ENCODE results near the gene MTMR2. TPM values are rescaled to one million over a fixed set of nuclear protein-coding genes. Genes with fewer than 3 reads are reported as not detected.

MTMR2 gene
- polyA plus RNA-seq, 3 donors = 1.9 to 5.1 (median 2.6) TPM

DNA sequence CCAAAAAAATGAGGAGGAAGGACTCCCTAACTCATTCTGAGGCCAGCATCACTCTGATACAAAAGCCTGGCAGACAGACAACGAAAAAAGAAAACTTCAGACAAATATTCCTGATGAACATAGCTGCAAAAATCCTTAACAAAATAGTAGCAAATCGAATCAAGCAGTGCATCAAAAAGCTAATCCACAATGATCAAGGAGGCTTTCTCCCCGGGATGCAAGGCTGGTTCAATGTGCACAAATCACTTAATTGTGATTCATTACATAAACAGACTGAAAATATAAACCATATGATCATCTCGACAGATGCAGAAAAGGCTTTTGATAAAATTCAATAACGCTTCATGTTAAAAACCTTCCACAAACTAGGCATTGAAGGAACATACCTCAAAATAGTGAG lies 16.4 kb downstream of the MTMR2 start:
- Mint-ChIP-seq H3K27me3 (ENCODE audit: low read depth in 3 of 3) (no peaks in the 10 kb centered on the region), H3K4me1 (no peaks in the 10 kb centered on the region), H3K9me3 (no peaks in the 10 kb centered on the region), H3K36me3 (no peaks in the 10 kb centered on the region), H3K27ac (no peak overlapping the region), H3K4me3 (no peak overlapping the region)
- WGBS (ENCODE audit: insufficient coverage) = 100% methylated on average over 1 of the region's 5 CpGs
- TF ChIP-seq, protein P1, sequence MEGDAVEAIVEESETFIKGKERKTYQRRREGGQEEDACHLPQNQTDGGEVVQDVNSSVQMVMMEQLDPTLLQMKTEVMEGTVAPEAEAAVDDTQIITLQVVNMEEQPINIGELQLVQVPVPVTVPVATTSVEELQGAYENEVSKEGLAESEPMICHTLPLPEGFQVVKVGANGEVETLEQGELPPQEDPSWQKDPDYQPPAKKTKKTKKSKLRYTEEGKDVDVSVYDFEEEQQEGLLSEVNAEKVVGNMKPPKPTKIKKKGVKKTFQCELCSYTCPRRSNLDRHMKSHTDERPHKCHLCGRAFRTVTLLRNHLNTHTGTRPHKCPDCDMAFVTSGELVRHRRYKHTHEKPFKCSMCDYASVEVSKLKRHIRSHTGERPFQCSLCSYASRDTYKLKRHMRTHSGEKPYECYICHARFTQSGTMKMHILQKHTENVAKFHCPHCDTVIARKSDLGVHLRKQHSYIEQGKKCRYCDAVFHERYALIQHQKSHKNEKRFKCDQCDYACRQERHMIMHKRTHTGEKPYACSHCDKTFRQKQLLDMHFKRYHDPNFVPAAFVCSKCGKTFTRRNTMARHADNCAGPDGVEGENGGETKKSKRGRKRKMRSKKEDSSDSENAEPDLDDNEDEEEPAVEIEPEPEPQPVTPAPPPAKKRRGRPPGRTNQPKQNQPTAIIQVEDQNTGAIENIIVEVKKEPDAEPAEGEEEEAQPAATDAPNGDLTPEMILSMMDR (IDR thresholded peaks at IDR 0.05) = no peak
- Histone ChIP-seq H3K4me1 (ENCODE audit: control insufficient read depth in 1 of 2, insufficient read depth in 2 of 2, low read length in 2 of 2) (no peaks in the 10 kb centered on the region), H3K27ac (ENCODE audit: low read depth in 1 of 2, low read length in 2 of 2) (no peak overlapping the region), H3K36me3 (replicated peaks in 1 of 2; ENCODE audit: control insufficient read depth in 1 of 2, insufficient read depth in 2 of 2, low read length in 2 of 2) (no peaks in the 10 kb centered on the region), H3K79me2 (ENCODE audit: insufficient read depth, low read length) (no peaks in the 10 kb centered on the region), H3K9ac (ENCODE audit: insufficient read depth, low read length, poor library complexity, severe bottlenecking) (no peak overlapping the region), H3K9me3 (replicated peaks in 1 of 2; ENCODE audit: control insufficient read depth in 1 of 2, insufficient read depth in 1 of 2, low read length in 2 of 2) (no peaks in the 10 kb centered on the region), H3K4me3 (replicated peaks in 1 of 3; ENCODE audit: low read depth in 2 of 3, low read length in 3 of 3) (no peak overlapping the region), H3K4me2 (replicated peaks; ENCODE audit: extremely low read depth, low read length, poor library complexity, severe bottlenecking) (no peak overlapping the region), H4K20me1 (ENCODE audit: insufficient read depth, low read length) (no peaks in the 10 kb centered on the region), H3K27me3 (ENCODE audit: control insufficient read depth in 2 of 2, insufficient read depth in 2 of 2, low read length in 2 of 2) (no peaks in the 10 kb centered on the region), H2AFZ (ENCODE audit: insufficient read depth, low read depth, low read length, poor library complexity, severe bottlenecking) (no peak overlapping the region)
- no peak for DNase-seq
- intact Hi-C loops (cut with micrococcal nuclease) = no loop called here

DNA sequence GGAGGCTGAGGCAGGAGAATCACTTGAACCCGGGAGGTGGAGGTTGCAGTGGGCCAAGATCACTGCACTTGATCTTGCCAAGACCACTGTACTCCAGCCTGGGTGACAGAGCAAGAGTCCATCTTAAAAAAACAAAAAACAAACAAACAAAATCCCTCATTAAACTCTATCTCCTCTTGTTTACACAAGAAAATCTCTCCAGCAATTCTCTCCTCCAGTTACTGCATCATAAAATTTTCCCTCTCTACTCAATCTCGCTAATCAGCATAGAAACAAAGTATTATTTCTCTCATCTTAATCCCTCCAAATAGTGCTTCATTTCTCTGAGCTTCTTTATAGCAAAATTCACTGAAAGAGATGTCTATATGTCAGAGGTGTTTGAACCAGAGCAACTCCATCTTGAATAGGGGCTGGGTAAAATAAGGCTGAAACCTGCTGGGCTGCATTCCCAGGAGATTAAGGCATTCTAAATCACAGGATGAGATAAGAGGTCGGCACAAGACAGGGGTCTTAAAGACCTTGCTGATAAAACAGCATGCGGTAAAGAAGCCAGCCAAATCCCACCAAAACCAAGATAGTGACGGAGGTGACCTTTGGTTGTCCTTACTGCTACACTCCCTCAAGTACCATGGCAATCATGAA lies 19.8 kb downstream of the MTMR2 start:
- H3K27me3 ChIP-seq (ENCODE audit: control insufficient read depth in 2 of 2, insufficient read depth in 2 of 2, low read length in 2 of 2) = no peaks in the 10 kb centered on the region
- H3K4me1 Mint-ChIP-seq = no peaks in the 10 kb centered on the region
- H3K36me3 ChIP-seq (replicated peaks in 1 of 2; ENCODE audit: control insufficient read depth in 1 of 2, insufficient read depth in 2 of 2, low read length in 2 of 2) = no peaks in the 10 kb centered on the region
- 97% methylated on average over 3 of the region's 5 CpGs for WGBS (ENCODE audit: insufficient coverage)
- H3K4me3 ChIP-seq (replicated peaks in 1 of 3; ENCODE audit: low read depth in 2 of 3, low read length in 3 of 3) = no peak overlapping the region
- H3K27ac ChIP-seq (ENCODE audit: low read depth in 1 of 2, low read length in 2 of 2) = no peak overlapping the region
- no peak overlapping the region for H3K9ac ChIP-seq (ENCODE audit: insufficient read depth, low read length, poor library complexity, severe bottlenecking)
- H3K79me2 ChIP-seq (ENCODE audit: insufficient read depth, low read length) = no peaks in the 10 kb centered on the region
- no peaks in the 10 kb centered on the region for H4K20me1 ChIP-seq (ENCODE audit: insufficient read depth, low read length)
- no peaks in the 10 kb centered on the region for H3K36me3 Mint-ChIP-seq
- no peaks in the 10 kb centered on the region for H3K9me3 Mint-ChIP-seq
- no peaks in the 10 kb centered on the region for H3K9me3 ChIP-seq (replicated peaks in 1 of 2; ENCODE audit: control insufficient read depth in 1 of 2, insufficient read depth in 1 of 2, low read length in 2 of 2)
- DNase-seq = no peak
- no peaks in the 10 kb centered on the region for H3K4me1 ChIP-seq (ENCODE audit: control insufficient read depth in 1 of 2, insufficient read depth in 2 of 2, low read length in 2 of 2)
- H2AFZ ChIP-seq (ENCODE audit: insufficient read depth, low read depth, low read length, poor library complexity, severe bottlenecking) = no peak overlapping the region
- H3K4me2 ChIP-seq (replicated peaks; ENCODE audit: extremely low read depth, low read length, poor library complexity, severe bottlenecking) = no peak overlapping the region
- intact Hi-C loops (cut with micrococcal nuclease) = no loop called here
- TF ChIP-seq, protein P1 (IDR thresholded peaks at IDR 0.05) = no peak
- H3K27me3 Mint-ChIP-seq (ENCODE audit: low read depth in 3 of 3) = no peaks in the 10 kb centered on the region
- no peak overlapping the region for H3K27ac Mint-ChIP-seq
- no peak overlapping the region for H3K4me3 Mint-ChIP-seq

Data from CD14-positive monocyte (primary cell).